Measurements from ENCODE around the gene PLA2G7.

The PLA2G7 gene

DNA sequence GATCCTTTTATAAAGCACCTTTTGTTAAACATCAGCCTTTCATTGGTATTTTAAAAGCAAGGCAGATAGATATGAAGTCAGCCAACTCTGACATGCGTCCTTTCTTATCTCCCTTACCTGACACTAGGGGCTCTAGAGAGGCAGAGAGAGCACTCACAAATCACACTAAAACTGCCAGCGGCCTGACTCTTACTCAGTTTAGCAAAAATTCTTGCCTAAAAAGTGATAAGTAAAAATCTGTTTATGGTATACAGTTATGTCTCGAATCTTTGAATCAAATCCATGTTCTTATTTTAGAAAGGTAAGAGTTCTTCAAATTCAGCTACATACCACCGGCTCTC lies 57.9 kb downstream of the PLA2G7 start:
- no peak overlapping the region for H3K27ac ChIP-seq (ENCODE audit: low read length)
- H3K4me1 ChIP-seq (ENCODE audit: insufficient read depth, low read length), result peaks cover 3% of the 10 kb centered on the region; the same call in 1 of the 2 replicates
- no peaks in the 10 kb centered on the region for H3K36me3 ChIP-seq (ENCODE audit: insufficient read depth, low read depth, low read length)
- H3K27me3 ChIP-seq (ENCODE audit: insufficient read depth, low read length), result no peaks in the 10 kb centered on the region
- no peak overlapping the region for H3K4me3 ChIP-seq (ENCODE audit: low read length)
- no peak overlapping the region for H3K9ac ChIP-seq (ENCODE audit: low read depth, low read length)
- H3K9me3 ChIP-seq (ENCODE audit: insufficient read depth, low read depth, low read length), result no peaks in the 10 kb centered on the region

DNA sequence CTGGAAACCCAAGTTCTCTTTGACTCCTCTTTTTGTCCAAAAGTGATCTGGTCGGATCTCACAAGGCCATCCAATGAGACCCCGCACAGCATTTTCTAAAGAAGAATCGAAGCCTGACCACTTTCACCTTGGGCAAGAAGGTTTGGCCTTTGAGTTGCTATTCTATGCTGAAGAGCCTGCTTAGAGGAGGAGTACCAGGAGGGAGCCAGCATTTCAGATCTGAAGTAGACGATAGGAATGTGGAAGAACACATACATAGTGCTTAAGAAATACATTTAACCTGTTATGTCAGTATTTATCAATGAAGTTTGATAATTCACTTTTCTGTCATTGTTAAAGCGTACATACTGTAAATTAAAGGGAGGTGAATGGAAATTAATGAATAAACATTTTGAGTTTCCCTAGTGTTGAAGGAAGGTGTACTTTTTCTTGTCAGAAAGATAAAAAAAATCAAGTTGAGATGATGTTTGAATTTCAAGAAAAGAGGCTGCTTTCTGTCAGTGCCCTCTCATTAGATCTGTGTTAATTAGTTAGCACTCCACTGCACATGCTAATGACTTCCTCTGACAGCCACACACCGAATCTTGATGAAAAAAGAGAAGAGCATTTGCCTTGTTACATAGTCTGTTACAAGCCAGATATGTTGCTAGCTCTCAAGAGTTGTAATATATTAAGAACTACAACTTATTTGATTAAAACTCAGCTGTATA lies 58.4 kb downstream of the PLA2G7 start:
- Histone ChIP-seq H3K4me1 (ENCODE audit: insufficient read depth, low read length) (peaks cover 3% of the 10 kb centered on the region; the same call in 1 of the 2 replicates), H3K9me3 (ENCODE audit: insufficient read depth, low read depth, low read length) (no peaks in the 10 kb centered on the region), H3K36me3 (ENCODE audit: insufficient read depth, low read depth, low read length) (no peaks in the 10 kb centered on the region), H3K27ac (ENCODE audit: low read length) (no peak overlapping the region), H3K9ac (ENCODE audit: low read depth, low read length) (no peak overlapping the region), H3K4me3 (ENCODE audit: low read length) (no peak overlapping the region), H3K27me3 (ENCODE audit: insufficient read depth, low read length) (no peaks in the 10 kb centered on the region)

DNA sequence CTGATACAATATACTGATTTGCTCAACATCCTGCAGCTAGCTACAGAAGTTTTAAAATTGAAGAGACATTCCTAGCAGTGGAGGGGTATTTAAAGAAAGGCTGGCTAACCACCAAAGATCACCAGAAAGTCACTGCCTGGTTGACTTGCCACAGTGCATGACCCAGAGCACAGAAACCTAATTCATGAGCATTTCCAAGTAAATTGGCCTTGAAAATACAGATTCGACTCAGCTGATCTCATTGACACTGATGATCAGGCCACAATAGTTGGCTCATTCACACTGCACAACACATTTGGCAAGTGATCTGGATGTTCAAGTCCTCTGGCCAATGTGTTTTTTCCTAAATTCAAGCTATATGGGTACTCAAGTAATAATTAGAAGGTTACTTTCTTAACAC lies 60.8 kb downstream of the PLA2G7 start:
- no peaks in the 10 kb centered on the region for H3K9me3 ChIP-seq (ENCODE audit: insufficient read depth, low read depth, low read length)
- H3K4me1 ChIP-seq (ENCODE audit: insufficient read depth, low read length), result peaks cover 3% of the 10 kb centered on the region; the same call in 1 of the 2 replicates
- no peaks in the 10 kb centered on the region for H3K36me3 ChIP-seq (ENCODE audit: insufficient read depth, low read depth, low read length)
- H3K27ac ChIP-seq (ENCODE audit: low read length), result no peak overlapping the region
- no peaks in the 10 kb centered on the region for H3K27me3 ChIP-seq (ENCODE audit: insufficient read depth, low read length)
- H3K4me3 ChIP-seq (ENCODE audit: low read length), result no peak overlapping the region
- H3K9ac ChIP-seq (ENCODE audit: low read depth, low read length), result no peak overlapping the region

DNA sequence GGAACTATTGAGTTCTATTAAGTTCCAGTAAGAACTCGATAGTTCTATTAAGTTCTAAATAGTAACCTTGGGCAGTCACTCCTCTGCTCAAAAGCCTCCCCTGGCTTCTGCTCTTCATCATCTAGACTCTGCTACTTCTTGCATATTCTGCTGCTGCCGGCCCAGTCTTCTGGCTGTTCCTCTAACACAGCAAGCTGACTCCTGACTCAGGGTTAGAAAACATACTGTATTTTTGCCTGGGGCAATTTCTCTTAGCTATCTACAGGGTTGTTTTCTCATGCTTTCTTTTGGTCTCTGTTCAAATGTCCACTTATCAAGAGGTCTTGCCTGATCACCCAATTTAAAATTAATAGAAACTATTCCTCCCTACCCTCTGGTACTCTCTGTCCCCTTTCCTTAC lies 67.8 kb downstream of the PLA2G7 start:
- H3K36me3 ChIP-seq (ENCODE audit: insufficient read depth, low read depth, low read length), result no peaks in the 10 kb centered on the region
- no peaks in the 10 kb centered on the region for H3K27me3 ChIP-seq (ENCODE audit: insufficient read depth, low read length)

DNA sequence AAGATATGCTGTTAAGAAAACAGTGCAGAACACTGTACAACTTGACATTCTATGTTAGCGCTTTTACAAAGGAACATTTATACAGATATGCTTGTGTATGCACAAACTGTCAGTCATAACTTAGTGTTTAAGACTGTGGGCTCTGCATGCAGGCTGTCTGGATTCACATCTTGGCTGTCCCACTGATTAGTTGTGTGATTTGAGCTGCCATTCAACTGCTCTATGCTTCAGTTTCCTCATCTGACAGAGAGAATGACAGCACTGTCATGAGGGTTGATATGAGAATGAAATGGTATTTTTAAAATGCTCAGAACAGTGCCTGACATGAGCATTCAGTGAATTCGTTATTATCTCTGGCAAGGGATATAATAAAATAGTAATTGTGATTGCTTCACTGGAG lies 73.7 kb downstream of the PLA2G7 start:
- H3K27ac ChIP-seq (ENCODE audit: low read length), result no peak overlapping the region
- H3K27me3 ChIP-seq (ENCODE audit: insufficient read depth, low read length), result no peaks in the 10 kb centered on the region
- H3K9me3 ChIP-seq (ENCODE audit: insufficient read depth, low read depth, low read length), result no peaks in the 10 kb centered on the region
- no peaks in the 10 kb centered on the region for H3K4me1 ChIP-seq (ENCODE audit: insufficient read depth, low read length)
- no peak overlapping the region for H3K4me3 ChIP-seq (ENCODE audit: low read length)
- H3K36me3 ChIP-seq (ENCODE audit: insufficient read depth, low read depth, low read length), result no peaks in the 10 kb centered on the region
- H3K9ac ChIP-seq (ENCODE audit: low read depth, low read length), result no peak overlapping the region

More for the DNA sequence above, 67.8 kb downstream of the PLA2G7 start:
- Histone ChIP-seq H3K4me3 (ENCODE audit: low read length) (no peak overlapping the region), H3K9ac (ENCODE audit: low read depth, low read length) (no peak overlapping the region), H3K9me3 (ENCODE audit: insufficient read depth, low read depth, low read length) (no peaks in the 10 kb centered on the region), H3K4me1 (ENCODE audit: insufficient read depth, low read length) (no peaks in the 10 kb centered on the region), H3K27ac (ENCODE audit: low read length) (no peak overlapping the region)

DNA sequence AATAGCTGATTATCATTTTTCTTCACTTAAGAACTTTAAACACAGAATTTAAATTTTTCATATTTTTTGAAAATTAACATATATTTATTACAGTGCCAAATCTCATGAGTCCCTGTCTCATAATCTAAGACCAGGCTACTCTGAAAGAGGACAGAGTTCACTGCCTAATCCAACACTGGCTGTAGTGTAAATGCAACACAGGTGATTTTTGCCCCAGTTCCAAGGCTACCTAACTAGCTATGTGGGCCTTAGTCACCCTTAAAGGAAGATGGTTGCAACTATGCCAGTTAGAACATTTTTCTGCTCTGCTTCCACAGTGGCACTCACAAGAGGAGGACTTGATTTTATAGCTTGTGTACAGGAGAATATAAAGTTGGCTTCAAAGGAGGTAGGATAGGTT lies 77.5 kb downstream of the PLA2G7 start:
- H3K4me3 ChIP-seq (ENCODE audit: low read length), result no peak overlapping the region
- no peak overlapping the region for H3K9ac ChIP-seq (ENCODE audit: low read depth, low read length)
- peaks cover 24% of the 10 kb centered on the region for H3K27me3 ChIP-seq (ENCODE audit: insufficient read depth, low read length)
- no peak overlapping the region for H3K27ac ChIP-seq (ENCODE audit: low read length)
- no peaks in the 10 kb centered on the region for H3K36me3 ChIP-seq (ENCODE audit: insufficient read depth, low read depth, low read length)
- H3K9me3 ChIP-seq (ENCODE audit: insufficient read depth, low read depth, low read length), result no peaks in the 10 kb centered on the region
- no peaks in the 10 kb centered on the region for H3K4me1 ChIP-seq (ENCODE audit: insufficient read depth, low read length)

DNA sequence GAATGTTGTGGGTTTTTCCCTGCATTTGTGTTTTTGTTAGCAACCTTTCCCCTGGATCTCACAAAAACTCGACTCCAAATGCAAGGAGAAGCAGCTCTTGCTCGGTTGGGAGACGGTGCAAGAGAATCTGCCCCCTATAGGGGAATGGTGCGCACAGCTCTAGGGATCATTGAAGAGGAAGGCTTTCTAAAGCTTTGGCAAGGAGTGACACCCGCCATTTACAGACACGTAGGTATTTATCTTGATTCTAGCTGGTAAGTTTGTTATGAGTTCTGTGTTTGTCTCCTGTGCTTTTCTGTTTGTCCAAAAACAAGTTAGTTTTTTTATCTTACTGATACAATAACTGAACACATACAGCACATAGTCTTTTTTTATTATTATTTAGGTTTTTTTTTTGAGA lies 79.4 kb downstream of the PLA2G7 start:
- H3K27me3 ChIP-seq (ENCODE audit: insufficient read depth, low read length), result peaks cover 24% of the 10 kb centered on the region
- no peak overlapping the region for H3K9ac ChIP-seq (ENCODE audit: low read depth, low read length)
- H3K9me3 ChIP-seq (ENCODE audit: insufficient read depth, low read depth, low read length), result no peaks in the 10 kb centered on the region
- H3K27ac ChIP-seq (ENCODE audit: low read length), result no peak overlapping the region
- no peaks in the 10 kb centered on the region for H3K36me3 ChIP-seq (ENCODE audit: insufficient read depth, low read depth, low read length)
- H3K4me3 ChIP-seq (ENCODE audit: low read length), result no peak overlapping the region
- H3K4me1 ChIP-seq (ENCODE audit: insufficient read depth, low read length), result no peaks in the 10 kb centered on the region
